GM12878 (cell line): ENCODE measurements around the gene ZNF823. TPM values are rescaled to one million over a fixed set of nuclear protein-coding genes. Genes with fewer than 3 reads are reported as not detected.
A peak's percentile ranks its signal among the peaks of the same experiment; 100 is the strongest.

Experiments
- ATAC-seq: fragments of 200-7000 bp; cut with Tn5 transposase; 3 replicates; pipeline ENCODE4 v1.9.1; 2020; ENCODE audit warnings: mild to moderate bottlenecking, moderate library complexity
- BruUV-seq: library from RNA; stranded (reverse); fragments of 400-500 nt; replicated peaks from 2 replicates; lab custom pipeline; 2021; lab: Mats Ljungman, UMichigan
- CTCF ChIA-PET: fragments of 300-600 bp; sonication (Branson Sonifier 250); formaldehyde crosslinking; extraction: SDS; loops from one replicate; lab custom pipeline; 2021; ENCODE audit warnings: inconsistent platforms; lab: Yijun Ruan, JAX
- POLR2A ChIA-PET: fragments of 350-600 bp; formaldehyde crosslinking; extraction: SDS; loops from one replicate; lab custom pipeline; 2021; ENCODE audit warnings: inconsistent platforms; lab: Charles Lee
- RAD21 ChIA-PET: fragments of 300-600 bp; sonication (Branson Sonifier 250); formaldehyde crosslinking; loops from one replicate; lab custom pipeline; 2023; ENCODE audit warnings: antibody characterized with exemption; ENCODE audit not compliant: unreplicated experiment; lab: Charles Lee
- SMC1A ChIA-PET: fragments of 300-600 bp; sonication (Branson Sonifier 250); formaldehyde crosslinking; loops from one replicate; lab custom pipeline; 2023; ENCODE audit not compliant: unreplicated experiment, uncharacterized antibody; lab: Charles Lee
- DNase-seq: peaks from one replicate; pipeline ENCODE4 v3.0.0-alpha.2; 2011; ENCODE audit warnings: low read depth, low spot score
- FAIRE-seq: peaks from 3 replicates; lab custom pipeline; 2011; peaks lifted over from hg19 to GRCh38; lab: Jason Lieb, UNC
- H2AFZ ChIP-seq: 2 replicates; pipeline ENCODE4 v1.6.0; 2011; ENCODE audit warnings: low read depth, low read length, control low read depth; ENCODE audit not compliant: control insufficient read depth
- H3K27ac ChIP-seq: 2 replicates; pipeline ENCODE4 v1.5.1; 2011; ENCODE audit warnings: control low read depth; ENCODE audit not compliant: control insufficient read depth, insufficient read depth
- H3K27me3 ChIP-seq, 2 experiments: replicated peaks in 1 of 2; 2 replicates each; pipeline versions ENCODE4 v1.6.0 to v1.6.1; 2011; ENCODE audit warnings: low read length in 1 of 2; ENCODE audit not compliant: control insufficient read depth in 2 of 2, insufficient read depth in 2 of 2
- H3K36me3 ChIP-seq, 2 experiments: 2 replicates each; pipeline ENCODE4 v1.5.1; 2011; ENCODE audit warnings: low read length in 1 of 2; ENCODE audit not compliant: control insufficient read depth in 2 of 2, insufficient read depth in 2 of 2
- H3K4me1 ChIP-seq: 2 replicates; pipeline ENCODE4 v1.6.1; 2011; ENCODE audit warnings: mild to moderate bottlenecking, low read length, moderate library complexity, mixed read lengths; ENCODE audit not compliant: control insufficient read depth, insufficient read depth
- H3K4me2 ChIP-seq: 2 replicates; pipeline ENCODE4 v1.6.0; 2011; ENCODE audit warnings: control low read depth; ENCODE audit not compliant: control insufficient read depth, insufficient read depth
- H3K4me3 ChIP-seq: fragments of 200-600 bp; sonication (generic); 2 replicates; pipeline ENCODE4 v1.5.1; 2016
- H3K79me2 ChIP-seq: 2 replicates; pipeline ENCODE4 v1.6.0; 2011; ENCODE audit warnings: low read length; ENCODE audit not compliant: control insufficient read depth, insufficient read depth
- H3K9ac ChIP-seq: 2 replicates; pipeline ENCODE4 v1.8.0; 2011; ENCODE audit warnings: low read length, control low read depth, mixed read lengths; ENCODE audit not compliant: control insufficient read depth, insufficient read depth
- H3K9me3 ChIP-seq: replicated peaks from 3 replicates; pipeline ENCODE4 v1.5.1; 2011; ENCODE audit warnings: mild to moderate bottlenecking, low read length; ENCODE audit not compliant: control insufficient read depth, insufficient read depth
- H4K20me1 ChIP-seq: 2 replicates; pipeline ENCODE4 v1.6.0; 2011; ENCODE audit not compliant: control insufficient read depth, insufficient read depth
- BCL3 ChIP-seq: IDR thresholded peaks from 2 replicates; pipeline ENCODE4 v1.6.1; 2011; ENCODE audit warnings: borderline replicate concordance, low read depth, mild to moderate bottlenecking, moderate library complexity, low read length; ENCODE audit not compliant: insufficient read depth, poor library complexity, severe bottlenecking
- E2F4 ChIP-seq: IDR thresholded peaks from 2 replicates; pipeline ENCODE4 v1.6.1; 2012; ENCODE audit warnings: low read depth, low read length, improper control_type of control experiment
- E2F8 ChIP-seq: fragments of 450-650 bp; IDR thresholded peaks from 2 replicates; pipeline ENCODE4 v1.6.1; 2018; ENCODE audit warnings: mild to moderate bottlenecking, low read depth, moderate library complexity; ENCODE audit not compliant: partially characterized antibody
- EZH2 ChIP-seq: IDR thresholded peaks from 2 replicates; pipeline ENCODE4 v1.6.1; 2012; ENCODE audit warnings: low read depth, mild to moderate bottlenecking, control low read depth, inconsistent platforms, low read length, borderline replicate concordance; ENCODE audit not compliant: control insufficient read depth
- GATAD2B ChIP-seq: fragments of 450-650 bp; conservative IDR thresholded peaks from 2 replicates; pipeline ENCODE4 v1.6.1; 2017; ENCODE audit warnings: low read depth, mild to moderate bottlenecking, moderate library complexity
- IKZF1 ChIP-seq: fragments of 450-650 bp; conservative IDR thresholded peaks from 2 replicates; pipeline ENCODE4 v1.6.1; 2017; ENCODE audit warnings: antibody characterized with exemption, mild to moderate bottlenecking
- PML ChIP-seq: IDR thresholded peaks from 2 replicates; pipeline ENCODE4 v1.6.1; 2012; ENCODE audit warnings: low read length, inconsistent platforms
- RB1 ChIP-seq: fragments of 450-650 bp; formaldehyde crosslinking; IDR thresholded peaks from 2 replicates; pipeline ENCODE4 v1.6.1; 2017; ENCODE audit warnings: mild to moderate bottlenecking, borderline replicate concordance
- TCF12 ChIP-seq: IDR thresholded peaks from 2 replicates; pipeline ENCODE4 v1.6.1; 2011; ENCODE audit warnings: low read depth, mild to moderate bottlenecking, low read length
- TCF7 ChIP-seq: IDR thresholded peaks from 2 replicates; pipeline ENCODE4 v1.6.1; 2014; ENCODE audit warnings: antibody characterized with exemption, borderline replicate concordance
- WRNIP1 ChIP-seq: IDR thresholded peaks from 2 replicates; pipeline ENCODE4 v1.6.1; 2011; ENCODE audit warnings: low read depth, low read length, improper control_type of control experiment, borderline replicate concordance
- ZBTB11 ChIP-seq: fragments of 450-650 bp; formaldehyde crosslinking; IDR thresholded peaks from 2 replicates; pipeline ENCODE4 v1.5.0; 2022; ENCODE audit warnings: mild to moderate bottlenecking, missing genetic modification characterization
- ZNF274 ChIP-seq: IDR thresholded peaks from one replicate; pipeline ENCODE4 v1.8.0; 2011; ENCODE audit not compliant: insufficient read length, insufficient read depth
- WGBS: methylation state at CpG from one replicate; pipeline ENCODE4 v1.1.6; 2016; ENCODE audit warnings: low lambda C conversion rate; ENCODE audit not compliant: insufficient replicate concordance, insufficient coverage; ENCODE audit errors: missing lambda C conversion rate; 5-methylcytosine and 5-hydroxymethylcytosine counted together
- in situ Hi-C: fragments of 300-500 bp; cut with MboI; formaldehyde crosslinking; loops from 9 replicates; pipeline ENCODE4 v1.14.3; 2018; ENCODE audit warnings: mixed read lengths
- intact Hi-C: fragments of 100-400 bp; cut with micrococcal nuclease; formaldehyde crosslinking; loops from one replicate; pipeline ENCODE4 v1.14.2; 2022; ENCODE audit not compliant: unreplicated experiment
- polyA plus RNA-seq, 11 experiments: library from polyadenylated mRNA; depleted of rRNA in 4 of 11; unstranded in 6 of 11; stranded (reverse) in 5 of 11; fragments of >200 nt; fragmentation: Nextera tagmentation in 4 of 11; fragmentation: Illumina TruSeq in 1 of 11; extraction: Ambion mirVana in 4 of 11; extraction: Trizol in 1 of 11; gene quantifications; 1 replicate in 1 of 11; 2 replicates in 10 of 11; pipeline versions ENCODE4 v1.2.1 to v1.2.3, GENCODE V29; 2011 to 2016; ENCODE audit warnings: inconsistent platforms in 2 of 11, missing spikeins in 2 of 11, low read depth in 1 of 11
- total RNA-seq, 4 experiments: library from RNA; depleted of rRNA in 3 of 4; stranded (reverse); fragments of >200 nt in 3 of 4; fragmentation: Illumina TruSeq in 1 of 4; extraction: Trizol in 1 of 4; gene quantifications; 2 replicates each; pipeline versions ENCODE4 v1.2.1 to v1.2.3, GENCODE V29; 2013 to 2021

ZNF823 gene
- total and polyA plus RNA-seq, 10 of the 15 experiments (the other 5 are each of a cell fraction or from before 2014, with no cell fraction given), result 3.3 to 8.0 (median 4.5) TPM

GRCh38 chr19:11674067-11674492, 64.7 kb downstream of the ZNF823 start:
- POLR2A ChIA-PET, result no interaction called here
- 0 out of 2 replicates have a peak overlapping the region, but pooled peaks have one; percentile 17 for H3K4me2 ChIP-seq
- FAIRE-seq, result no peak
- ATAC-seq, result no peak
- no peak for DNase-seq
- BruUV-seq, result no TSS peak
- no peak overlapping the region for H3K4me3 ChIP-seq
- H3K79me2 ChIP-seq, result no peaks in the 10 kb centered on the region
- H3K9me3 ChIP-seq, result peaks cover 3% of the 10 kb centered on the region; the same call in 2 of the 3 replicates
- TF ChIP-seq GATAD2B (no peak), E2F4 (no peak), ZBTB11 (CRISPR knock-in tag) (no peak), PML (no peak), BCL3 (no peak), E2F8 (no peak), TCF7 (no peak), RB1 (no peak), TCF12 (no peak), EZH2 (no peak), IKZF1 (no peak), ZNF274 (no peak), WRNIP1 (no peak)
- intact Hi-C loops (no loop called here), in situ Hi-C loops (no loop called here)
- no peak overlapping the region for H2AFZ ChIP-seq
- no peaks in the 10 kb centered on the region for H3K4me1 ChIP-seq
- RAD21 ChIA-PET, result no interaction called here
- H4K20me1 ChIP-seq, result no peaks in the 10 kb centered on the region
- H3K9ac ChIP-seq, result no peak overlapping the region
- H3K27ac ChIP-seq, result no peak overlapping the region
- CTCF ChIA-PET, result no interaction called here
- 50% methylated on average over 26 of the region's 26 CpGs for WGBS
- no peaks in the 10 kb centered on the region for H3K27me3 ChIP-seq
- SMC1A ChIA-PET, result no interaction called here
- H3K36me3 ChIP-seq, result no peaks in the 10 kb centered on the region
